Sciatic nerve (tissue), 2 donors: ENCODE results near the gene SUMF2. TPM values are rescaled to one million over a fixed set of nuclear protein-coding genes. Genes with fewer than 3 reads are reported as not detected.
"Not testable (repeated sequence)": the region's sequence is repeated elsewhere in the genome, so short reads cannot be mapped to it uniquely, and the experiment has no call there.

Experiments
- ATAC-seq: fragments of 200-7000 bp; cut with Tn5 transposase; one replicate; pipeline ENCODE4 v1.9.1; 2020; ENCODE audit warnings: mild to moderate bottlenecking, moderate library complexity
- DNase-seq: peaks from one replicate; pipeline ENCODE4 v3.0.0-alpha.2; 2020; ENCODE audit warnings: low spot score
- intact Hi-C: fragments of 100-400 bp; cut with DNase I; formaldehyde crosslinking; loops from one replicate; pipeline ENCODE4 v1.14.2; 2022
- total RNA-seq: library from RNA; stranded (reverse); fragmentation: NEBNext Ultra II Directional; extraction: Animal tissue kit (Norgen Biotek cat#: 25700); gene quantifications from one replicate; pipeline ENCODE4 v1.2.1, GENCODE V29; 2021
- donor health status: DM: no; HTN: no; CAD: no.
- donor health status: DM: no; HTN: no; CAD: no.

SUMF2 gene
- total RNA-seq, 1 donor from 2014 or later = 86.4 TPM

GRCh38 chr7:56098187-56099008, 34.3 kb downstream of the SUMF2 start:
- ATAC-seq, DNase-seq, intact Hi-C loops: not testable (repeated sequence)

DNA sequence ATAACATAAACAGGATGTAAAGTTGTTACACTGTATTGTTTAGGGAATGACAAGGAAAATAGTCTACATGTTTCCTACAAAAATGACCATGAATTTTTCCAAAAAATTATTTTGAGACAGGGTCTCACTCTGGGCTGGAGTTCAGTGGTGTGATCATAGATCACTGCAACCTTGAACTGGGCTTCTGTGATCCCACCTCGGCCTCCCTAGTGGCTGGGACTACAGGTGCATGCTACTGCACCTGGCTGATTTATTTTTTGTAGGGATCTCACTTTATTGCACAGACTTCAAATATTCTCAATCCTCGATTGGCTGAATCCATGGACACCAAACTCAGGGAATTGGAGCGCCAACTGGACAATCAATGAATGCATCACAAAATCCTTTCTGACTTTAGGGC, 35.6 kb downstream of the SUMF2 start:
- ATAC-seq (no peak), DNase-seq (no peak)
- intact Hi-C loops = no loop called here

- not testable (repeated sequence) for ATAC-seq
These were observed 40.1 kb downstream of the SUMF2 start for GRCh38 chr7:56104138-56104537.

DNA sequence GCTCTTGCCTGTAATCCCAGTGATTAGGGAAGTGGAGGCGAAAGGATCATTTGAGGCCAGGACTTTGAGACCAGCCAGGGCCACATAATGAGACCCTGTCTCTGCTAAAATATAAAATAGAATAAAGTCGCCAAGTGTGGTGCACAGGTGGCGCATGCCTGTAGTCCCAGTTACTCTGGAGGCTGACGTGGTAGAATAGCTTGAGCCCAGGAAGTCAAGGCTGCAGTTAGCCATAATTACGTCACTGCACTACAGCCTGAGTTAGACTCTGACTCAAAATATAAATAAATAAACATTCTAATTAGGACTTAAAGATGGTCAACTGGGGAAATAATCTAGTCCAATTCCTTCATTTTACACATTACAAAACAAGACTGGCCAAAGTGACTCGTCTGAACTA, 41.4 kb downstream of the SUMF2 start:
- intact Hi-C loops = no loop called here
- DNase-seq (no peak), ATAC-seq (no peak)

More at GRCh38 chr7:56104138-56104537, 40.1 kb downstream of the SUMF2 start:
- intact Hi-C loops, DNase-seq: not testable (repeated sequence)

DNA sequence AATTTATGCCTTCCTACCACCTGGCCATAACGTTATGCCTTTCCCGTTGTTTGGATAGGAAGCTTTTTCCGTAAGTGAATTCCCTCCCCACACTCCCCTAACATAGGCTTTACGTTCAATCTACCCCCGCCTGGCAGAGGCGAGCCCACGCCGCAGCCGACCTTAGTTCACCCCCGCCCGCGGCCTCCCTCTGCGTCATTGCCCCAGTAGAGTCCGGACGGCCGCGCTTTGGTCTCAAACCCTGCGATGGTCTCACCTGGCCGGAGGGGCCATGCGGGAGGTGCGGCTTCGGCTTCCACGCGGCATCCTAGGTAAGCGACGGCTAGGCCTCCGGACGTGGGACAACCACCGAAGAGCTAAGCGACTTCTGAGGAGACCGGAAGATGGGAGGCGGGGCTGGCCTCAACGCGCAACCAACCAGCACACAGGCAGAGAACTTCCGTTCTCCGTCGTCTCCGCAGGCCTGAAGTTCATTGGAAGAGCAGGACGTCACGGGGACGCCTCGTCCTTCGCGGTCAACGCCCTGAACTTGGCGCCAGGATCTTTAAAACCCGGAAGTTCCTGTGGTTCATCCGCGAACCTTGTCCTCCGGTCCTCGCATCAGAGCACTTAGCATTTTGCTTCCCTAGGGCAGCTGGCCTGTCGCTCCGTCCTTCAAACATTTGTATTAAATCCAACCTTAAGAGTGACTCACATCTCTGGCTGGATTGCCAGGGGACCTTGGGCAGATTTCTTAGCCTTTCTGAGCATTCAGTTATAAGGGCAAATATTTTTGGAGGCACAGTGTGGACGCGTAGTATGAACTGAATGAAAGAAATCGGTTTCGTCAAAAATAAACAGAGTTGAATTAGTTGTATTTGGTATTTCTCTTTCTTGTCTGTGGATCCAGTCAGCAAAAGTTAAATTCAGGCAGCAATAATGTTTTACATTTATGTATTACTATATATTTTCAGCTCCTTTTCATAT, 42.3 kb downstream of the SUMF2 start, which contains the start of gene CHCHD2:
TSS of gene CHCHD2 (minus strand) at position 369 of the 966 bp plus-strand sequence. CDS start at position 306, 63 bp downstream.
- DNase-seq = peak; percentile 96
- intact Hi-C loops = loop anchor here (1.0 kb wide), 1 partner anchor 26 kb away; no protein-coding TSS in a partner anchor
- ATAC-seq = peak; percentile 100

- ATAC-seq (no peak), DNase-seq (no peak)
- intact Hi-C loops = loop anchor here (2.0 kb wide), 1 partner anchor 67 kb away; no protein-coding TSS in a partner anchor
These were observed 43.8 kb downstream of the SUMF2 start for GRCh38 chr7:56107954-56108258.

GRCh38 chr7:56110611-56111010, 46.5 kb downstream of the SUMF2 start:
- no peak for ATAC-seq
- intact Hi-C loops = no loop called here

DNA sequence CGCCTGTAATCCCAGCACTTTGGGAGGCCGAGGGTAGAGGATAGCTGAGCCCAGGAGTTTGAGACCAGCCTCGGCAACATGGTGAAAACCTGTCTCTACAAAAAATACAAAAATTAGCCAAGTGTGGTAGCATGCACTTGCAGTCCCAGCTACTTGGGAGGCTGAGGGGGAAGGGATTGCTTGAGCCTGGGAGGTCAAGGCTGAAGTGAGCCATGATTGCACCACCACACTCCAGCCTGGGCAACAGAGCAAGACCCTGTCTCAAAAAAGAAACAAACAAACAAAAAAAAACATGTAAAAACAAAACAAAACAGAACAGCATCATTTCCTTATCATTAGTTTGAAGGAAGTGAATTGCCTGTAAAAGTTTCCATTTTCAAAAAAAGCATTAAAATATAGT, 48.2 kb downstream of the SUMF2 start:
- ATAC-seq = not testable (repeated sequence)

More at GRCh38 chr7:56110611-56111010, 46.5 kb downstream of the SUMF2 start:
- no peak for DNase-seq

GRCh38 chr7:56115852-56116538, 51.9 kb downstream of the SUMF2 start, which contains the start of gene NUPR2:
NUPR2 (minus strand) TSS chr7:56116417; CDS start chr7:56116314, 103 bp downstream.
- no peak for DNase-seq
- intact Hi-C loops = no loop called here
- ATAC-seq = no peak

More for the DNA sequence above, 48.2 kb downstream of the SUMF2 start:
- DNase-seq, intact Hi-C loops: not testable (repeated sequence)

GRCh38 chr7:56121440-56121839, 57.4 kb downstream of the SUMF2 start:
- no peak for DNase-seq
- no peak for ATAC-seq
- intact Hi-C loops = no loop called here

GRCh38 chr7:56124981-56125380, 60.9 kb downstream of the SUMF2 start:
- DNase-seq = no peak
- no peak for ATAC-seq
- intact Hi-C loops = no loop called here

DNA sequence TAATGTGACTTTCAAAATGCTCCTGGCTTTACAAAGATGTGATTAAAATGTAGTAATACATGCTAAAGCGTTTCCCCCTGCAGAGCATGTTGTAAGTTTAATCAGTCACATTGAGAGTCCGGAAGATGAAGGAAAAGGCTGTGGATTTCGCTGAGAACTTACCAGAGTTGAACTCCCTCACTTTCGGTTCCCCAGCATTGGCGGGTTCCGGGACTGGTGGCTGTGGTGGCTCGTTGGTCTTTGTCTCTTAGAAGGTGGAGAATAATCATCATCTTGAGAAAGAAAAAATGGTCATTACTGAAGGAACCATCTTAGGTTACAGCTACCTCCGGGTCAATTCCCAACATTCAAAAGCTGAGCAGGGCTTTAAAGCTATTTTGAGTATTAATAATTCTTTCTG, 61.7 kb downstream of the SUMF2 start:
- ATAC-seq (no peak), DNase-seq (no peak)
- intact Hi-C loops = no loop called here

DNA sequence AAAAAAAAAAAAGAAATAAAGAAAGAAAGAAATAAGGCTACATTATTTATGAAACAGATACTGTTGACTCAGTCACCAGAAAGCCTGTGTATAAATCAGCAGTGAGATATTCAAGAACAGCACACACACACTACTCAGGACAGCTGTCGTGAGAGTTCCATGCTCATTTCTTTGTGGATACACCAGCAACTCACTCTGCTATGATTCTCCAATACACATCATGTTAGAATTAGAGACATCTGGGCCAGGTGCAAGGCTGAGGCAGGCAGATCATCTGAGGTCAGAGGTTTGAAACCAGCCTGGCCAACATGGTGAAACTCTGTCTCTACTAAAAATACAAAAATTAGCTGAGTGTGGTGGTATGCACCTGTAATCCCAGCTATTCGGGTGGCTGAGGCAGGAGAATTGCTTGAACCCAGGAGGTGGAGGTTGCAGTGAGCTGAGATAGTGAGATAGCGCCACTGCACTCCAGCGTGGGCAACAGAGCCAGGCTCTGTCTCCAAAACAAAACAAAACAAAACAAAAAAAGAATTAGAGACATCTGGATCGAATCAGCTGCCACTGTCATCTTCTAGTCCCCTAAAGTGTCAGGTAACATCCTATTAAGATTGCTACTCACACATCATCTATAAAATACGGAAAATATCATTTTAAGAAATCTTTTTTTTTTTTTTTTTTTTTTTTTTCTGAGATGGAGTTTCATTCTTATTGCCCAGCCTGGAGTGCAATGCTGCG, 63.3 kb downstream of the SUMF2 start:
- intact Hi-C loops = no loop called here

More for the DNA sequence above, 63.3 kb downstream of the SUMF2 start:
- DNase-seq (no peak), ATAC-seq (no peak)

Other genes starting within 250 kb of the SUMF2 start
- gene SEPTIN14, start 201.5 kb upstream of the SUMF2 start, total RNA-seq = not detected
- gene ZNF713, start 176.8 kb upstream of the SUMF2 start, total RNA-seq = 7.1 TPM
- 8.1 TPM for gene MRPS17, start 112.4 kb upstream of the SUMF2 start, total RNA-seq
- gene NIPSNAP2, start 99.7 kb upstream of the SUMF2 start, total RNA-seq = 47.4 TPM
- gene PSPH, start 12.8 kb upstream of the SUMF2 start, total RNA-seq = 11.5 TPM
- 77.3 TPM for gene CCT6A, start 12.5 kb upstream of the SUMF2 start, total RNA-seq
- 2.7 TPM for gene PHKG1, start 28.7 kb downstream of the SUMF2 start, total RNA-seq
- gene CHCHD2, start 42.2 kb downstream of the SUMF2 start, total RNA-seq = 170 TPM
- not detected for gene NUPR2, start 52.1 kb downstream of the SUMF2 start, total RNA-seq